T1000 (cell line): ENCODE results near the gene PLEKHA6.
A peak's percentile ranks its signal among the peaks of the same experiment; 100 is the strongest.

Experiments used
- DNase-seq: peaks from one replicate; lab custom pipeline; 2025; ENCODE audit warnings: mixed read lengths; lab: John Stamatoyannopoulos, UW

PLEKHA6 gene

GRCh38 chr1:204354579-204354978 lies 5.2 kb downstream of the PLEKHA6 start:
- no peak for DNase-seq

GRCh38 chr1:204353213-204353910 lies 6.4 kb downstream of the PLEKHA6 start:
- no peak for DNase-seq

- DNase-seq = peak; percentile 7
These were observed 8.7 kb downstream of the PLEKHA6 start for GRCh38 chr1:204350857-204351573.

- no peak for DNase-seq
These were observed 9.4 kb downstream of the PLEKHA6 start for GRCh38 chr1:204350312-204350711.

GRCh38 chr1:204349602-204350001 lies 10.1 kb downstream of the PLEKHA6 start:
- no peak for DNase-seq

GRCh38 chr1:204348722-204349121 lies 11.0 kb downstream of the PLEKHA6 start:
- no peak for DNase-seq

- no peak for DNase-seq
These were observed 11.5 kb downstream of the PLEKHA6 start for GRCh38 chr1:204348242-204348641.

- no peak for DNase-seq
These were observed 13.6 kb downstream of the PLEKHA6 start for GRCh38 chr1:204345941-204346645.

- DNase-seq = no peak
These were observed 14.3 kb downstream of the PLEKHA6 start for GRCh38 chr1:204345438-204345841.

- no peak for DNase-seq
These were observed 14.9 kb downstream of the PLEKHA6 start for GRCh38 chr1:204344665-204345355.

- no peak for DNase-seq
These were observed 15.9 kb downstream of the PLEKHA6 start for GRCh38 chr1:204343802-204344201.

GRCh38 chr1:204343247-204343646 lies 16.5 kb downstream of the PLEKHA6 start:
- DNase-seq = no peak

GRCh38 chr1:204342310-204342709 lies 17.4 kb downstream of the PLEKHA6 start:
- no peak for DNase-seq

GRCh38 chr1:204341380-204341779 lies 18.3 kb downstream of the PLEKHA6 start:
- DNase-seq = no peak

GRCh38 chr1:204340081-204340889 lies 19.4 kb downstream of the PLEKHA6 start:
- no peak for DNase-seq

GRCh38 chr1:204339541-204339940 lies 20.2 kb downstream of the PLEKHA6 start:
- no peak for DNase-seq

GRCh38 chr1:204338997-204339396 lies 20.7 kb downstream of the PLEKHA6 start:
- no peak for DNase-seq

- no peak for DNase-seq
These were observed 21.4 kb downstream of the PLEKHA6 start for GRCh38 chr1:204338360-204338759.

- no peak for DNase-seq
These were observed 22.1 kb downstream of the PLEKHA6 start for GRCh38 chr1:204337583-204337982.

- no peak for DNase-seq
These were observed 22.7 kb downstream of the PLEKHA6 start for GRCh38 chr1:204337036-204337429.

- DNase-seq = no peak
These were observed 23.2 kb downstream of the PLEKHA6 start for GRCh38 chr1:204336421-204337035.
